HG02943 (cell line): ENCODE results near the gene TMEM178B.
"Not testable (repeated sequence)": the region's sequence is repeated elsewhere in the genome, so short reads cannot be mapped to it uniquely, and the experiment has no call there.

Source experiments
- ATAC-seq: cut with Tn5 transposase; IDR thresholded peaks from one replicate; pipeline ENCODE4 v1.9.1; 2021; ENCODE audit warnings: mild to moderate bottlenecking, low read depth, moderate library complexity; ENCODE audit not compliant: unreplicated experiment

TMEM178B gene

DNA sequence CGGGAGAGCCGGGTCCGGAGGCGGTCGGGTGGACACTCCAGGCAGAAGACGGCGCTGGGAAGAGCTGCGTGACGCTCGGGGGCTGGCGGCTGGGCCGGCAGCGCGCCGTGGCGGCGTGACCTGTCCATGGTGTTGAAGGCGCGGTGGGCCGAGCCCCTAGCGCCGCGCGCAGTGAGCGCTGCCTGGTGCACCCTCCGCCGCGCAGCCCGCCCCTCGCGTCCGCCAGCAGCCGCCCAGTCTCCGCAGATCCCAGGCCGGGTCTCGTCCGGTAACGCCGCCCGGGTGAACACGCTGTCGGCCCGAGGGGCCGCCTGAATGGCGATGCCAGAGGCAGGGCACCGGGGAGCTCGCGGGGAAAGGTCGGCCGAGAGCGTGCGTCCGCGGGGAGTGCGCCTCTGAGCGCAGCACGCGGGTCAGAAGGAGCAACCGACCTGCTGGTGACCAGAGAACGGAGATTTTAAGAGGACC, 657 bp upstream of the TMEM178B start:
- no peak for ATAC-seq

GRCh38 chr7:141074162-141074991, 513 bp downstream of the TMEM178B start:
- no peak for ATAC-seq

DNA sequence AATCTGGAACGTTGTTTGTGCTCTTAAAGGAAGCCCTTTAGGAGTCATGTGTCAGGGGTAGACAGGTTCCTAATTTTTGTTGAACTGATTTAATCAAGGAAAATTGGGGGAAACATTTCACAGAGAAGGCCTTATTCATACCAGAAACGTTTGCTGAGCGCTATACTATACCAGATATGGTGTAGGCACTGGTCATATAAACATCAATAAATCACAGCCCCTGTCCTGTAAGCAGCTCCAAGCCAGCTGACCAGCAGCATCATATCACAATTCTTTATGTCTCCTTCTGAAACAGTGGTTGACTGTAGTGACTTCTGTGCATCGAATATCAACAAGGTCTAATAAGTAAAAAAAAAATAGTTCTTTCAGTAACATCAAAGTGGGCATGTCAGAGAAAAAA, 1.1 kb downstream of the TMEM178B start:
- no peak for ATAC-seq

DNA sequence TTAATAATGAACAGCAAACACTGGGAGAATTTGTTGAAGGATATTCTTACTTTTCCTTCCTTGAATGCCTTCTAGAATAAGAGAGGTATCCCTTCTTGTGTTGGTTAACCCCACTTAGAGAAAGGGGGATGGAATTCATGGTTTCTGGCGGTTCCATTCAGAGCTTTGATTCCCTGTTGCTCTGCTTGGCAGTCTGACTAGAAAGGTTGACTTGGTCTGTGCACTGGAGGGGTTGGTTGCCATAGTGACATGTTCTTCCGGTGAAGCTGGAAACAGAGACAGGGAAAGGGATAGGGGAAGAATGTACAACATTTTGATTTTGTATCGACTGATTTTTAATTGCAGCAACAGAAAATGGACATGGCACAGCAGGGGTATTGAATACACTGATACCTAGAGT, 2.5 kb downstream of the TMEM178B start:
- no peak for ATAC-seq

DNA sequence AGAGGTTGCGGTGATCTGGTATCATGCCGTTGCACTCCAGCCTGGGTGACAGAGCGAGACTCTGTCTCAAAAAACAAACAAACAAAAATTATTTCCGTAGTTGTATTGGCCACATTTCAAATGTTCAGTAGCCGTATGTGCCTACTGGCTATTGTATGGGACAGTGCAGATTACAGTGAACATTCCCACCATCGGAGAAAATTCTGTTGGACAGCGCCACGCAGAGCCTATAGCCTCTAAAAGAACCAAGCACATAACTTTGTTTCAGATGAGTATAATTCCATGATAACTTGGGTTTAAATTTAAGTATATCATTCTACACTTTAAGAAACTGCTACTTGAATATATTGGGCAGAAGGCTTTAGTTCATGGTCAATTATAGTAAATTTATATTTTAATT, 5.4 kb downstream of the TMEM178B start:
- no peak for ATAC-seq

GRCh38 chr7:141089490-141089889, 15.6 kb downstream of the TMEM178B start:
- ATAC-seq, result not testable (repeated sequence)

DNA sequence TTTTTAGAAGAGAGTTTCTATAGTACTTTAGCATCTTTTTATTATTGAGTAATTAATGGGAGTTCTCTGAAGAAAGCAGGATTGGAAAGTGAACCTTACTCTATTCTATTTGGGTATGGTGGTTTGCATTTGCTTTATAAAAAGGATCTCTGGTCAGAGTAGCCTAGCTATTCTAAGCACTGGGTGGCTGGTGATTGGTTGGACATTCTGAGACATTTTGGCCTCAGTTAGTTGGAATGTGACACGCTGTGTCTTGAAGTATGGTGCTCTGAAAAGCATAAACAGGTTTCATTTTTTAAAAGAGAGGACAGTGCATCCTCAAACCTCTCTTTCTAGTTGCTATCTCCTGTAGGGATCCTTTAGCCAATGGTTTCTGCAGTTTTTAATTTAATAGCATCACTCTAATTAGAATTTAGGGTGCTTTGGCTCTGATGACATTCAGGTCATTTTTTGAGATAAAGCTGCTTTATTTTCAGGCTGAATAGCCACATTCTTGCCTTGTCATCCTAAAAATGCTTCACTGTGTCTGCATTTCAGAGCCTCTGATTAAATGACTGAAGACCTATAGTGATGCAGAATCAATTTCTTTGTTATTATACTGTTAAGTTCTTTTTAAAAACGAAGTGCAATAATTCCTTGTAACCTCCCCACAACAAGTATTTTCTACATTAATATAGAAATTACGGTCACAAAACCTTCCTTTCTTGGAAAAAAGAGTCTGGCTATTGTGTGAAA, 20.6 kb downstream of the TMEM178B start:
- no peak for ATAC-seq

DNA sequence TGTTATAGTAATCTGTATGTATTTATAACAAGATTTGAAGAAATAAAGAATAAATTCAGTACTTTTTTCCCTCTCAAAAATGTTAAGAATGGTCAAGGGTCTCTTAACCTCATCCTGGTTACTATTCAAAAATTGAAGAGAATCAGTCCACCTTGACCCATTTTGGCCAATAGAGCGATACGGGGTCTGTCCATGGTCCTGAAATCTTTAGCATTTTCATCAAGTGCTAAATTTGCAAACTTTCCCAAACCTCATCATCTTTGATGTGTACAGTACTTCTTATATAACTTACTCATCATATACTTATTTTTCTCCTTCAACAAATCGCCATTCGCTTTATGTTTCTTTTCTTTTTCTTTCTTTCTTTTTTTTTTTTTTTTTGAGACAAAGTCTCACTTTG, 23.6 kb downstream of the TMEM178B start:
- ATAC-seq, result no peak

DNA sequence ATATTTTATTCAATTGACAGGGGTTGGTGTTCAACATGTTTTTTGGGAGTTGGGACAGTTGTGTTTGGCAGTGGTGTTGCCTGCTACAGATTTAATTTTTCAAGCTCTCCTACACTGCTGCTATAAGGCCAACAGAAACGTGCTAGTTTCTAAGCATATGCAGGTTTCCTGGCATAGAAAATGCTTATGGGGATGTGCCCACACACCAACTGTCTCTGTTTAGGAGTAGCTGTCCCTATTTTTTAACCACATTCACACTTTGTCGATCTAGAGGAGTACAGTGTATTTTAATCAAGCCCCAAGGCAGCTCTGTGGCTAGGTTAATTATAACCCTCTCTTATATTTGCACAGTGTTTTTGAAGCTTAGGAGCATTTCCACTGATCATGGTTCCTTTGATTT, 28.6 kb downstream of the TMEM178B start:
- no peak for ATAC-seq

GRCh38 chr7:141103847-141104429, 30.1 kb downstream of the TMEM178B start:
- no peak for ATAC-seq

- ATAC-seq, result no peak
Measured at GRCh38 chr7:141113131-141113530, 39.3 kb downstream of the TMEM178B start.

- no peak for ATAC-seq
Measured at GRCh38 chr7:141114029-141114664, 40.3 kb downstream of the TMEM178B start.

GRCh38 chr7:141115965-141116364, 42.1 kb downstream of the TMEM178B start:
- no peak for ATAC-seq

DNA sequence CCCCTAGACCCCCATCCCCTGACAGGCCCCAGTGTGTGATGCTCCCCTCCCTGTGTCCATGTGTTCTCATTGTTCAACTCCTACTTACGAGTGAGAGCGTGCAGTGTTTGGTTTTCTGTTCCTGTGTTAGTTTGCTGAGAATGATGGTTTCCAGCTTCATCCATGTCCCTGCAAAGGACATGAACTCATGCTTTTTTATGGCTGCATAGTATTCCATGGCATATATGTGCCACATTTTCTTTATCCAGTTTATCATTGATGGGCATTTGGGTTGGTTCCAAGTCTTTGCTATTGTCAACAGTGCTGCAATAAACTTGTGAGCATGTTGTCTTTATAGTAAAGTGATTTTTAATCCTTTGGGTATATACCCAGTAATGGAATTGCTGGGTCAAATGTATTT, 42.8 kb downstream of the TMEM178B start:
- ATAC-seq, result not testable (repeated sequence)

GRCh38 chr7:141118767-141119166, 44.9 kb downstream of the TMEM178B start:
- no peak for ATAC-seq

- ATAC-seq, result no peak
Measured at GRCh38 chr7:141119187-141119586, 45.3 kb downstream of the TMEM178B start.

DNA sequence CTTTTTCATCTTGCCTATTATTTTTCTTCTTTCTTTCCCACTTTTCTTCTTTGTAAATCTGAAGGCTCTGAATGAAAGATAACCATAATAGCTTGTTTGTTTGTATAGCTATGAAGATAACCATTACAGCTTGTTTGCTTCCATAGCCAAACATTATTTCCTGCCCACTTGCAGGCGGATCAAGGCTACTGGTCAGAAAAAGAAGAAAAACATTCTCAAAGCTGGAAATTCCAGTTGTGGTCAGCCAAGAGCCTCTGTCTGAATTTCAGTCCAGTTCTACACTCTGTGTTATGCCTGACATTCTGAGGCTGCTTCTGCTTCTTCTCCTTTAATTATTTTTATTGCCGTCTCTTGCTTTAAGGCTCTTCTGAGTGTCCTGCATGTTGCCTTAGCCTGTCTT, 48.9 kb downstream of the TMEM178B start:
- no peak for ATAC-seq

DNA sequence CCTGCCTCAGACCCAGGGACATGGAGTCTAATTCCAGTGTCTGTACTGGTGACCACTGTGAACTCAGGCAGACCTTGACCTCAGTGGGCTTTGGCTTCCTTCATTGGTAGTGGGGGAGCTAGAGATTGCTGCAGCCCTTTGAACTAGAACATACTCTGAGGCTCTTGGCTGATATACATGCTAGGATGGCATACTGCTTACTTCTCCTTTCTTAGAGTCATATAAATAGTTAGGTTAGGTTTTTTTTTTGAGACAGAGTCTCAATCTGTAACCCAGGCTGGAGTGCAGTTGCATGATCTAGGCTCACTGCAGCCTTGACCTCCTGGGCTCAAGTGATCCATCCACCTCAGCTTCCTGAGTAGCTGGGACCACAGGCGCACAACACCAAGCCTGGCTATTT, 49.7 kb downstream of the TMEM178B start:
- no peak for ATAC-seq

DNA sequence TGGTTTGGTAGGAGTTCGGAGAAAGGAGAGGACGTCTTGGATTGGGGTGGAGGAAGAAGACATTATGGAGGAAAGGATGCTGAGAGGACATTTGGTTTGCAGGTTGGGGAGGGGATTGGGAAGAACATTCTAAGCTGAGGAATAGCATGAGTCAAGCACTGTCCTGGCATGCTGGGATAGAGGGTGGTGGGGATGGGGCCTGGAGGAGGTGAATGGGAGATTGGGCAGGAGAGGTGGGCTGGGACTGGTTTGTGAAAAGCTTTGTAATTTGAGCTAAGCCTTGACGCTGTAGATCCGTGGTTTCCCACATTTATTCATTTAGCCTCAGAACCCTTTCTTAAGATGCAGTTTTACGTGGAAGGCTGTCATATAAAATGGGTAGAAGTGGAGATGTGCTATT, 52.2 kb downstream of the TMEM178B start:
- no peak for ATAC-seq

- no peak for ATAC-seq
Measured at GRCh38 chr7:141128506-141128905, 54.6 kb downstream of the TMEM178B start.

DNA sequence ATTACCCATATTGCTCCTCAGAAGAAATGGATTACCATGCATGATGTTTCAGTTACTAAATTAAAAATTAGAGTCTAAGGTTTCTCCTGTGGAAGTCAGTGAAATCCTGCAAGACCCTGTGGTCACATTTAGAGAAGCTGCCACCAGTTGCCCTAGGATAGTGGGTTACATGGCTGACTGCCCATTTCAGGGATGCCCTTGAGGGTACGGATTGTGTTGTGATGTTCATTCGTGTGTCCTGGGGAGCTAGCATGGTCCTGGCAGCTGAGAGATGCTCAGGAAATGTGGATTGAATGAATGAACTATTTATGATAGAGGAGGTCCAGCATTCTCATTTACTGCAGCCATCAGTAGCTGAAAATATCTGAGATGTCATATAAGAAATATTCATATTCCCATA, 55.1 kb downstream of the TMEM178B start:
- ATAC-seq, result no peak
